K562 (cell line): ENCODE results near the gene SV2C. TPM values are rescaled to one million over a fixed set of nuclear protein-coding genes. Genes with fewer than 3 reads are reported as not detected.
A peak's percentile ranks its signal among the peaks of the same experiment; 100 is the strongest.

Experiments used
- ATAC-seq: fragments of 200-7000 bp; cut with Tn5 transposase; 3 replicates; pipeline ENCODE4 v1.9.1; 2020; ENCODE audit warnings: moderate library complexity
- BruUV-seq: library from RNA; stranded (reverse); fragments of 400-500 nt; replicated peaks from 2 replicates; lab custom pipeline; 2021; lab: Mats Ljungman, UMichigan
- CTCF ChIA-PET: fragments of 300-600 bp; formaldehyde crosslinking; extraction: SDS; loops from one replicate; lab custom pipeline; 2021; ENCODE audit warnings: low intra/inter-chr PET ratio; lab: Yijun Ruan, JAX
- POLR2A ChIA-PET: fragments of 300-600, 350-650 bp; sonication (Branson Sonifier 250); formaldehyde crosslinking; extraction: SDS; loops from one replicate; lab custom pipeline; 2021; ENCODE audit warnings: antibody characterized with exemption, inconsistent platforms; lab: Yijun Ruan, JAX
- DNase-seq, 4 experiments: peaks; one replicate each; pipeline versions ENCODE4 v3.0.0 to v3.0.0-alpha.2; 2011 to 2018; ENCODE audit warnings: low spot score in 3 of 4, mixed read lengths in 3 of 4; ENCODE audit errors: extremely low read depth in 1 of 4
- FAIRE-seq: peaks from 2 replicates; lab custom pipeline; 2011; peaks lifted over from hg19 to GRCh38; lab: Jason Lieb, UNC
- H2AFZ ChIP-seq: 2 replicates; pipeline ENCODE4 v1.6.0; 2011; ENCODE audit warnings: low read depth, low read length, control low read depth, inconsistent platforms
- H3K27ac ChIP-seq: fragments of 200-600 bp; 3 replicates; pipeline ENCODE4 v1.8.0; 2011; ENCODE audit warnings: low read depth, mild to moderate bottlenecking, control low read depth, inconsistent platforms, low read length, moderate library complexity, mixed read lengths; ENCODE audit errors: extremely low read depth
- H3K27me3 ChIP-seq, 2 experiments: fragments of 300-600 bp in 1 of 2; 2 replicates in 1 of 2; 3 replicates in 1 of 2; pipeline versions ENCODE4 v1.6.0 to v1.8.0; 2011; ENCODE audit warnings: inconsistent platforms in 2 of 2, low read length in 2 of 2, mild to moderate bottlenecking in 1 of 2, mixed read lengths in 1 of 2, moderate library complexity in 1 of 2; ENCODE audit not compliant: control insufficient read depth in 2 of 2, insufficient read depth in 2 of 2
- H3K36me3 ChIP-seq: fragments of 300-600 bp; 3 replicates; pipeline ENCODE4 v1.8.0; 2011; ENCODE audit warnings: mild to moderate bottlenecking, low read length, inconsistent platforms; ENCODE audit not compliant: control insufficient read depth, insufficient read depth
- H3K4me1 ChIP-seq, 2 experiments: fragments of 200-600 bp in 1 of 2; replicated peaks in 1 of 2; 2 replicates in 1 of 2; 3 replicates in 1 of 2; pipeline versions ENCODE4 v1.5.1 to v1.8.0; 2011; ENCODE audit warnings: inconsistent platforms in 2 of 2, low read length in 2 of 2, mild to moderate bottlenecking in 1 of 2, mixed read lengths in 1 of 2, moderate library complexity in 1 of 2; ENCODE audit not compliant: control insufficient read depth in 2 of 2, insufficient read depth in 2 of 2
- H3K4me2 ChIP-seq: 2 replicates; pipeline ENCODE4 v1.6.1; 2011; ENCODE audit warnings: low read length, control low read depth, inconsistent platforms, mixed read lengths; ENCODE audit not compliant: insufficient read depth
- H3K4me3 ChIP-seq: fragments of 200-600 bp; sonication (generic), shearing (Covaris generic); 2 replicates; pipeline ENCODE4 v1.5.1; 2016; ENCODE audit warnings: control low read depth, inconsistent platforms
- H3K79me2 ChIP-seq: fragments of 200-600 bp; 3 replicates; pipeline ENCODE4 v1.8.0; 2011; ENCODE audit warnings: low read length, inconsistent platforms; ENCODE audit not compliant: control insufficient read depth, insufficient read depth
- H3K9ac ChIP-seq, 2 experiments: 2 replicates each; pipeline versions ENCODE4 v1.6.0 to v1.6.1; 2011; ENCODE audit warnings: low read depth in 2 of 2, low read length in 2 of 2, control low read depth in 1 of 2, inconsistent platforms in 1 of 2, mild to moderate bottlenecking in 1 of 2, mixed read lengths in 1 of 2; ENCODE audit not compliant: insufficient read depth in 1 of 2
- H3K9me1 ChIP-seq: one replicate; pipeline ENCODE4 v1.6.0; 2011; ENCODE audit warnings: inconsistent platforms, mild to moderate bottlenecking, low read length, moderate library complexity; ENCODE audit not compliant: control insufficient read depth, insufficient read depth
- H3K9me3 ChIP-seq: replicated peaks from 2 replicates; pipeline ENCODE4 v1.5.1; 2011; ENCODE audit warnings: low read depth, low read length, inconsistent platforms; ENCODE audit not compliant: control insufficient read depth, insufficient read depth
- H4K20me1 ChIP-seq: replicated peaks from 2 replicates; pipeline ENCODE4 v1.6.1; 2011; ENCODE audit warnings: low read length, inconsistent platforms, mixed read lengths; ENCODE audit not compliant: control insufficient read depth, insufficient read depth
- ATF3 ChIP-seq, 2 experiments: fragments of 450-650 bp in 1 of 2; sonication (generic) in 1 of 2; formaldehyde crosslinking in 1 of 2; IDR thresholded peaks in 1 of 2; conservative IDR thresholded peaks in 1 of 2; 2 replicates each; pipeline versions ENCODE4 v1.6.1 to v1.8.1; 2016 to 2023; ENCODE audit warnings: mild to moderate bottlenecking in 2 of 2, moderate library complexity in 2 of 2, inconsistent platforms in 1 of 2, missing genetic modification reagents in 1 of 2
- CHCHD3 ChIP-seq: fragments of 250-450 bp; sonication (Bioruptor Pico); IDR thresholded peaks from 2 replicates; pipeline ENCODE4 v2.1.2; 2022; ENCODE audit warnings: mild to moderate bottlenecking
- FOSL1 ChIP-seq: fragments of 200-800 bp; sonication (Bioruptor generic); conservative IDR thresholded peaks from 2 replicates; pipeline ENCODE4 v1.6.1; 2016; ENCODE audit warnings: missing genetic modification characterization, missing compliant biosample characterization
- NBN ChIP-seq: fragments of 450-650 bp; IDR thresholded peaks from 2 replicates; pipeline ENCODE4 v1.6.1; 2016; ENCODE audit warnings: low read depth, mild to moderate bottlenecking
- PBX2 ChIP-seq, 2 experiments: IDR thresholded peaks in 1 of 2; conservative IDR thresholded peaks in 1 of 2; 2 replicates each; pipeline ENCODE4 v1.6.1; 2016; ENCODE audit warnings: low read depth in 2 of 2, mild to moderate bottlenecking in 1 of 2, missing compliant biosample characterization in 1 of 2, missing genetic modification characterization in 1 of 2, moderate library complexity in 1 of 2
- PRDM10 ChIP-seq: fragments of 450-650 bp; IDR thresholded peaks from 2 replicates; pipeline ENCODE4 v1.6.1; 2018; ENCODE audit not compliant: partially characterized antibody
- ZNF263 ChIP-seq: sonication (generic); formaldehyde crosslinking; IDR thresholded peaks from 2 replicates; pipeline ENCODE4 v1.8.0; 2022; ENCODE audit warnings: mild to moderate bottlenecking, missing genetic modification reagents, borderline replicate concordance
- WGBS: fragments of 100-300 bp; shearing (Covaris generic); methylation state at CpG from one replicate; pipeline ENCODE4 v1.1.6; 2016; ENCODE audit warnings: low coverage, mixed read lengths; ENCODE audit not compliant: insufficient coverage; ENCODE audit errors: missing lambda C conversion rate; 5-methylcytosine and 5-hydroxymethylcytosine counted together
- in situ Hi-C: fragments of 300-500 bp; cut with MboI; formaldehyde crosslinking; loops from 4 replicates; pipeline ENCODE4 v1.15.0; 2018; ENCODE audit warnings: inconsistent platforms, mixed read lengths
- intact Hi-C: fragments of 100-400 bp; cut with micrococcal nuclease; formaldehyde crosslinking; loops from 2 replicates; pipeline ENCODE4 v1.14.2; 2022
- polyA plus RNA-seq, 8 experiments: library from polyadenylated mRNA; depleted of rRNA in 4 of 8; stranded (reverse) in 5 of 8; unstranded in 3 of 8; fragments of >200 nt; fragmentation: Nextera tagmentation in 2 of 8; fragmentation: Illumina TruSeq in 1 of 8; extraction: Ambion mirVana in 2 of 8; extraction: Trizol in 1 of 8; gene quantifications; 2 replicates each; pipeline versions ENCODE4 v1.2.1 to v1.2.3, GENCODE V29; 2011 to 2014; ENCODE audit warnings: inconsistent platforms in 1 of 8, missing spikeins in 1 of 8
- total RNA-seq, 7 experiments: library from RNA; depleted of rRNA in 6 of 7; stranded (reverse); fragments of >200 nt in 6 of 7; fragmentation: Illumina TruSeq in 2 of 7; extraction: Trizol in 2 of 7; gene quantifications; 2 replicates each; pipeline versions ENCODE4 v1.2.1 to v1.2.3, GENCODE V29; 2011 to 2021; ENCODE audit warnings: low replicate concordance in 1 of 7

SV2C gene
- total and polyA plus RNA-seq, 9 of the 15 experiments (the other 6 are each of a cell fraction or from before 2014, with no cell fraction given), result 0.05 TPM; not detected in 8

GRCh38 chr5:76345582-76345981 lies 262.4 kb downstream of the SV2C start:
- H3K4me2 ChIP-seq, result no peak overlapping the region
- H3K4me1 ChIP-seq, result no peaks in the 10 kb centered on the region; a peak in 1 of 5 replicates
- H3K27ac ChIP-seq, result no peak overlapping the region
- H3K36me3 ChIP-seq, result no peaks in the 10 kb centered on the region
- no peak overlapping the region for H3K9ac ChIP-seq
- ChIA-PET POLR2A (interaction anchor here (0.9 to 1.2 kb wide), 3 partner anchors 11 to 43 kb away, joined by 3 read pairs; no protein-coding TSS in a partner anchor), CTCF (no interaction called here)
- no peaks in the 10 kb centered on the region for H3K9me1 ChIP-seq
- BruUV-seq, result no TSS peak
- DNase-seq, result no peak
- H3K4me3 ChIP-seq, result no peak overlapping the region
- TF ChIP-seq PBX2 (CRISPR knock-in tag; IDR thresholded peaks at IDR 0.05; ENCODE audit: low read depth), result no peak
- no peak for TF ChIP-seq PBX2 (tag; conservative IDR thresholded peaks at IDR 0.05; ENCODE audit: low read depth)
- 0 out of 2 replicates have a peak, but pooled peaks have one; percentile 19 for TF ChIP-seq FOSL1 (tag)
- peak; percentile 94 for TF ChIP-seq ZNF263 (CRISPR knock-in tag)
- no peak for TF ChIP-seq CHCHD3
- no peak for TF ChIP-seq NBN
- TF ChIP-seq ATF3 (IDR thresholded peaks at IDR 0.05), result peak; percentile 42; the same call in 1 of the 2 replicates
- no peak for TF ChIP-seq ATF3 (CRISPR knock-in tag; conservative IDR thresholded peaks at IDR 0.05)
- no peak for TF ChIP-seq PRDM10
- no peaks in the 10 kb centered on the region for H4K20me1 ChIP-seq
- no peak for FAIRE-seq
- H3K79me2 ChIP-seq, result no peaks in the 10 kb centered on the region
- H2AFZ ChIP-seq, result no peak overlapping the region
- H3K27me3 ChIP-seq, result no peaks in the 10 kb centered on the region
- H3K9me3 ChIP-seq, result no peaks in the 10 kb centered on the region
- in situ Hi-C loops, result no loop called here
- WGBS, result 33% methylated on average over 1 of the region's 1 CpG
- no peak for ATAC-seq
- intact Hi-C loops, result no loop called here
